ENCODE measurements around the gene SLC1A3.

SLC1A3 gene

DNA sequence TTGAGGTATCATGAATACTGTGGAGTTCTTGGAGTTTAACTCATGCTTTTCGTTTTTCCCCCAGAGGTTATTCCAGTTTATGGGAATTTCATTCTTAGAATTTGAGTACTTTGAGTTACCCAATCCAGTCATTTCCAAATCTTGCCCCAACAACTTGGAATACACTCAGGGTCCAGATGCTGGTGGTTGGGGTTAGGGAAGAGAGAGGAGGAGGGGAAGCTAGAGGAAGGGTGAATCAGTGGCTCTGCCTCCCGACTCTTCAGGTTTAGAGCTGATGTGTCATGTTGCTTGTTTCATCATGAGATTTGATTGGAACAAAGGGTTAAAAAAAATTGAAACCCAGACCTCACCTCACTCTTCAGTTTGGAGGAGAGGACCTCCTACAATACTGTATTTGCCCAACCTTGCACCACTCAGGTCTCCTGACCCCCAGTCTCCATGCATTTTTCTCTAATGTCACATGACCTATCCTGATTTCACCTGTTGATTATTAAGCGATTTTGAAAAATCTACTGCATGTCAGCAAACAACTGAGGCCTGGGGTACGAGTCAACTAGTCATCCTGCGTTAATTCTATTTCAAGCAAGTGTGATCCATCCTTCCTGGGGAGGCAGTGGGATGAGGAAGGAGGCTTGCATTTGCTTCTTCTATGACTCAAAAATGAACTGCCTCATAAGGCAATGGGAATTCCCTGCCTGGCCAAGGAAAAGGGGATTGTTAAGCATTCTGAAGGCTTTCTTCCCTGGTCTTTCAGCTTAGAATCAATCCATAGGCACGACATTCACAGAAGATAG, 6.2 kb upstream of the SLC1A3 start:
- DNase-seq (ENCODE audit: low read depth): peak; percentile 52

DNA sequence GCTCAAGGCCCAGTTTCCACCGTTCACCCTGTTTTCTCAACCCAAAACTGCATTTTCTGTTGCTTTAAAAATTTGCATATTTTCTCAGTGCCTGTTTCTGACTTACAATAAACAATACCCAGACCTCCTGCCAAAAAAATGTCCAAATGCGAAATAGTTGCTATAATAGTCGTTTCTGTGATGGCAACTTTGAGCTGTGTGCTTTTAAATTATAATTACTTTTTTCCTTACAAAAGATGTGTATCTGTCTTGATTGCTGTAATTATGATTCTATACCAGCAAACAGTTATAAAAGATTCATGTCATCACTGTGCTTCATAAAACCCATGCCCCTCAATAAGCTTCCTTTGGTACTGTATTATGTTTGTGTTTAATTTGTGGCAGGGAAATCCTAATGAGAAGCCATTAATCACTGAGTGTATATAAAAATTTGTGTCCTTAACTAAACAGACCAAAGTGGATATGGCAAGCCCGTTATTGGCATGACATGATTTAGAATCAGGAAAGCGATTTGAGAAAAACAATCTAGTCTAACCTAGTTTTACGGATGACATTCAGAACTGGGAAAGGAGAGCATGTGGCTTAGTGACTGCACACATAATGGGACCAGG, 5.4 kb upstream of the SLC1A3 start:
- no peak for DNase-seq (ENCODE audit: low read depth)

DNA sequence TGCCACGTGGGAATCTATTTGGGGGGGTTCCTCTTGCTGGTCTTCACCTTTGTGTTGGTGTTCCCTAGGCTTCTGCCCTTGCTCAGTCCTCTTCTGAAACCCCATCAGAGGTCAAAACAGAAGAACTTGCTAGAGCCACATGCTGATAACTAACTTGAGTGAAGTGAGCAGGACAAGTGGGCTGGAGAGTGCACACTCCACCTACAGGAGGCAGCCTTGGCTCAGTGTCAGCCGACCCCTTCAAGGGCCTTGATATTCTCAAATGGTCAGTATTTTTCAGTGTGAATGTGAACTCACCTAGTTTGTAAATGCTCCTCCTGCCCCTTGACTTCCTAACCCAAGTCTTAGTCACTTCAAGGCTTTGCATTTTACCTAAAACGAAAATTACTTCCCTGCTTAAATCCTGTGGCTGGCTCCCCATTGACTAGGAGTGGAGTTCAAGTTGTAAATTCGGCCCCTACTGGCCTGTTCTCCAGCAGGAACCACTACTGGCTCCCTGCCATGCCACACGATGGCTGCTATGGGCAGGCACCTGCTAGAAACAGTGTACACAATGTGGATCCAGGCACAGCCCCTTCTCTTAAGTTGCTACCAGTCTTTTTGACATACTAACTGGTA, 3.6 kb upstream of the SLC1A3 start:
- DNase-seq (ENCODE audit: low read depth): peak; percentile 21

DNA sequence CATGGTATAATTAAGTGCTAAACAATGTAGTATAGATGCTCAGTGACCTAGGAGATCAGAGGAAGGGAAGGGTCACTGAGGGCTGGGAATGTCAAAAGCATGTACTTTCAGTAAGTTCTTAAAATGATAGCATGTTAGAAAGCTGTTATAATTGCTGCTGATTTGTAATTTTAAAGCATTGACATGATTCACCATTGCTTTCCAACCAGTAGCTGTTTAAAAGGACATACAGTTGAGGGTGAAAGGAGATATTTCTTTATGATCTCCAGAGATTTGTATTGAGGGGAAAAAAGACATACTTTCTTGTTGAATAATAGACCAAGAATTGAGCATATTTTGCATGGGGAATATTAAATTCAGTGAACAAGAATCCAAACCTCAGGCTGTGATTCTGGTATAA, 1.2 kb upstream of the SLC1A3 start:
- DNase-seq (ENCODE audit: low read depth): no peak

DNA sequence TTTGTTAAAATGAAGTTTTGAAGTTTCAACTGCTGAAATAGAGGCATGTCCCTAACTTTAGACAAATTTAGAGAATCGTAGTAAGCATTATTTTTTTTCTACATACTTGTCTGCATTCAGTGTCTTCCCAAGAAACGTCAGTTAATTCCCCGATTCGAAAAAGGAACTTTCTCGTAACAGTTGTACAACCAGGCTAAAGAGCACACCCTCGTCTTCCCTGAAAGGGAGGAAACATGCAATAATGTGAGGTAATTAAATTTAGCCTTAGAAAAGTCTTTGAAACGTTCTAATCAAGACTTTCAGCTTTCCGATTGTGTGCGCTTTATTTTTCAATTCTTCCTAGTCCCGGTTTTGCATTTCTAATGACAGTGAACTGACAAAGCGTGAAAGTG, 374 bp upstream of the SLC1A3 start:
- no peak for DNase-seq (ENCODE audit: low read depth)

DNA sequence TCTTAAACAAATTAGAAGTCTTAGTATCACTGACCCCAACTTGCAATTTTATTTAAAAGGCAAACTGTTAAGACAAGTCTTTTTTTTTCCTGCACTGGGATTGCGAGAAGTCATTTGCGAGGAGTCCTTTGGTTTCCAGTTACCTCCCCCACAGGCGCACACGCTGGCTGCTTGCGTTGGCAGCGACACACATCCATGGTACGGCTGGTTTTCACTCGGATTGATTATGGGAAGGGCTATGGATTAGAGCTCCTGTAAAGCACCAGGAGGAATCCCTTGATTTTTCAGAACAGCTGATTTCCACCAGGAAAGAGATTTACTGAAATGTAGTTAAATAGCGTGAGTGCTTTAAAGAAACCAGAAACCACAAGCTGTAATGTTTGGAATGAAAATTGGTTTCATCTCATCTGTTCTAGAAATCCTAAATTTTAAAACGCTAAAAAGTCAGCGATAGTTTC, 737 bp downstream of the SLC1A3 start:
- DNase-seq (ENCODE audit: low read depth): no peak

DNA sequence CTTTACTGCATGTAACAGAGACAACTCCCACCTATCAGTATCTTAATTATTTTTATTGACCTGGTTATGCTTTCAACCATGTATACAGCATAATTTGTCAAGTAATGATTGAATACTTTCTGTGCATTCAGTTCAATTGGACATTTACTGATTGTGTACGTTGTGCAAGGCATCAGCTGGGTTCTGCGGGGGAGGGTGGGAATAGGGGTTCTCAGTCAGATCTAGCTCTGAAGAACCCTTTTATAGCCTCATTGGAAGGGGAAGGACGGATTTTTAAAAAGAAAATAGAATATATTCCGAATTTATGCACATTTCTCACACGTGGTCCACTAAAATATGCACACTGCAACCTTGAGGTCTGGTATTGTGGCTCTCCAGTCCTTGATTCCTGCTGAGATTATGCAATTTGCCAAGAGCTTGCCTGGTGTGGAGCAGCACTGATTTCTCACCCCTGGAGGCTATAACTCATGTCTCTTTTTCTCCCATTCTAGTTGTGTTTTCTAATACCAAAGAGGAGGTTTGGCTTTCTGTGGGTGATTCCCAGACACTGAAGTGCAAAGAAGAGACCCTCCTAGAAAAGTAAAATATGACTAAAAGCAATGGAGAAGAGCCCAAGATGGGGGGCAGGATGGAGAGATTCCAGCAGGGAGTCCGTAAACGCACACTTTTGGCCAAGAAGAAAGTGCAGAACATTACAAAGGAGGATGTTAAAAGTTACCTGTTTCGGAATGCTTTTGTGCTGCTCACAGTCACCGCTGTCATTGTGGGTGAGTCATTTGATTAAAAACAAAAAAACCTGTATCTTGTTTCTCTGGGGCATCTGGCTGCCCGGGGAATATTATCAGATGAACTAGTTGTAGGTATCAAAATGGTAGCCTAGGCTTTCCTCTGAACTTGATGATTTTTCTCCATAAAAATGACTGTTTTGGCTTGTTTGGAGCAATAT, 1.7 kb downstream of the SLC1A3 start:
- DNase-seq (ENCODE audit: low read depth): peak; percentile 89

DNA sequence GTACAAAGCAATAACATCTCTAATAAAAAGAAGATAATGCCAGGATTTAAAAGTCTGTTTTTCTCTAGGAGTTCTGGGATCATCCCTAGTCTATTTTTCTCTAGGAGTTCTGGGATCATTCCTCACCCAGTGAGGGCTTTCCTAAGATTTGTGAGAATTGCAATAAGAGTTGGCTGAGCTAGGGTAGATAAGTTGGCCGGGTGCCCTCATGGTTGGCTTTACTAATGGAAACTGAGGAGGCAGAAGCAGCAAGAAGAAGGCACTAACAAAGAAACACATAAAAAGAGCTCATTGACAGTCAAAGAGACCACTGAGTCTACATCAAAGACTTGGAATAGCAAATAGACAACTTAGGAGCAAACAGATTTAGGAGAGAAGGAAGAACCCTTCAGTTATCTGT, 4.2 kb downstream of the SLC1A3 start:
- DNase-seq (ENCODE audit: low read depth): no peak

DNA sequence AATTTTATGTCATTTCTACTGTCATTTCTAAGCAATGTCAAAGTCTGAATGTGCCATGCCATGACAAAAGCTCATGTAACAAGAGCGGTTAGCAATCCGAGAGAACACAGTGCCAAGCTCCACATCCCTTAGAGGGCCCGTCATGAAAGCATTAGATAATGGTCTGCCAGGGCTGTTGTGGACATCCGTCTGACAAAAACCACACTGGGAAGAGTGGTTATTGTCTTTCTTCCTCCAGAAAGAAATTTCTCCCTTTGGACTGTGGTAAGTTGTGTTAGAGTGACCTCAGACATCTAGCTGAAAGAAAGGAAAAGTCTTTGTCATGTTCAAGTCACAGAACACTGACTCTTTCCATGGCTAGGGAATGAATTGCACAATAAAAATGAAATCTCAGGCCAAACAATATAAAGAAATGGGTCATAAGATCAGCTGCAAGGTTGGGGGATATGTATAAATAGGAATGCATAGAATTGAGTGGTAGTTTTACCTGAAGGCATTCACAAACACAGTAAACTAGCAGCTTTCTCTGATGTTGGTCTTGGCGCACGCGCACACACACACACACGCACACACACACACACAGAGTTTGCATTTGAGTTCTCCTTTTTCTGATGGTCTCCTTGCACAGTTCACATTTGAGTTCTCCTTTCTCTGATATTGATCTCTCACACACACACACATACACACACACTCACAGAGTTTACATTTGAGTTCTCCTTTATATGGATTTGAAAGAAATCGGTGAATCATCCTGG, 5.3 kb downstream of the SLC1A3 start:
- DNase-seq (ENCODE audit: low read depth): no peak

DNA sequence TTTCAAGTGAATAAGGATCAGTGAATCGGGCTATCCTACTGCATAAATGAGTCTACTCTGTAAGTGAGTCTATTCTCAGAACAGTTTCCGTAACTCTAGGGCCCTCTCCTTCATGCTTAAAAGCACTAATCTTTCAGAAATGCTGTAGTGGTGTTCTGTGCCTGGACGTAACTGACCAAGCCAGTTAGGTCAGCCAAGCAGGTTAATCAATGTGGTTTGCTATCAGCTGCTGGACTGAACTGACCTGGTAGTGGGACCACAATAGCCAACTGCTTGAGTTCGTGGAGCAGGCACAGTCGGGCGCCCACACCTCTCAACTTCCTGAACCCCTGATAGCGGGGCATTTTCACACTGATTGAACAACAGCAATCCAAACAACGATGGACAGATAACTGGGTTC, 6.8 kb downstream of the SLC1A3 start:
- no peak for DNase-seq (ENCODE audit: low read depth)

DNA sequence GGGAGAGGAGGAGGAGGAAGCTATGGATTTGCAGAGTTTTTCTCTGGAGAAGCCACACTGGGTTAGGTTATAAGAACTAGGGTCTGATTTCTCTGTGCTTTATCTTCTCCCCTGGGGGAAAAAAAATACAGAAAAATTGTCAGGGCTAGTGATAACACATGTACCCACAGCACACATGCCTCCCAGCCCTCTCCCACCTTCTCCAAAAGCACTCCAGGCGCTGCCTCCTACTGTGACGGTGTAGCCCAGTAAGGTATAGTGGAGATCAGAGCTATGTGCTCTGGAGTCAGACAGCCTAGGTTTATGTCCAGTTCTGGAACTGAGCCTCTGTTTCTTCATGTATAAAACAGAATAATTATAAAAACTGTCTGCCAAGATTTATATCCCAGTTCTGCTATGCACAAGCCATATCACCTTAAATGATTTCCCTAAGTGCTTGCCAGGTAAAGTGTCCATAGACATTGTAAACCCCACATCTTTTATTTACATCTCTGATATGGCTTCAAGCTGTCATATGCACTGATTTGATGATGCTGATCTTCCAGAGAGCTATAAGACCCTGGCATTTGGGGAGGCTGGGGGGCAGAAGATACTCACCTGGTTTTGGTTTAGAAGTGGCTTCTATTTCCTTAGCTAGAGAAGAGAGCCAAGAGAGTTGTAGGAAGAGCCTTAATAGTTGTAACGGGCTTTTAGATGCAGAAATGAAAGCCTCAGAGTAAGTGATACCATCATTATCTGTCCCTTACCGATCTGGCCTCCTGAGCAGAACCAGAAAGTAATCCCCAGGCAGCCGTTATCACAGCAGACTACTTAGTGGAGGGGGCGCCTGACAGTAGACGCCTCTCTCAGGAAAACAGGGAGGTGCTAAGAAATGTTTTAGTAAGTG, 7.6 kb downstream of the SLC1A3 start:
- no peak for DNase-seq (ENCODE audit: low read depth)

DNA sequence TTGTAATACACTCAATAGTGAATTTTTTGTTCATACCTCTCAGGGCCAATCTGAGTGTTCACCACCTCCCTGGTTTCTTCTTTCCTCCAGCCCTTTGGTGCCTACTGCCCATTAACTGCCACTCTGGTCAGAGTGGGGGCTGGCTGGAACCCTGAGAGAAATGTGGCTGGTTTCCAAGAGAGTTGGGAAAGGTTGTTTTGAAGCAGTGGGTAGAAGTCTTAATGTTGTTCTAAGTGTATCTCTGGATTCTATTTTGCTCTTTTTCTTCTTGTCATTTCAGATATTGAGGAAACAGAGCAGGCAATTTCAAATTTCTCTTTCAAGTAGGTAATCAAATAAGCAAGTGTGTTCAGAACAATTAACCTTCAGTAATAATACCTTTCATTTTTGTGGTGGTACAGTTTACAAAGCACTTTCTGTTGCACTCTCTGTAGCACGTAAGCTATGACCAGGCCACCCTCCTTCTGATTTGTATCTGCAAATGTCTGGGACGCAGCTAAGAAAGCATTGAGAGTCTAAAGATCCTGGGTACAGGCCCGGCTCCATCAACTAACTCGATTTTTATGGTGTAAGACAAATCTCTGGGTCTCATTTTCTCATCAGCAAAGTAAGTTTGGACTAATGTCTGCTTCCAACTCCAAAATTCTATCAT, 8.4 kb downstream of the SLC1A3 start:
- DNase-seq (ENCODE audit: low read depth): peak; percentile 64

DNA sequence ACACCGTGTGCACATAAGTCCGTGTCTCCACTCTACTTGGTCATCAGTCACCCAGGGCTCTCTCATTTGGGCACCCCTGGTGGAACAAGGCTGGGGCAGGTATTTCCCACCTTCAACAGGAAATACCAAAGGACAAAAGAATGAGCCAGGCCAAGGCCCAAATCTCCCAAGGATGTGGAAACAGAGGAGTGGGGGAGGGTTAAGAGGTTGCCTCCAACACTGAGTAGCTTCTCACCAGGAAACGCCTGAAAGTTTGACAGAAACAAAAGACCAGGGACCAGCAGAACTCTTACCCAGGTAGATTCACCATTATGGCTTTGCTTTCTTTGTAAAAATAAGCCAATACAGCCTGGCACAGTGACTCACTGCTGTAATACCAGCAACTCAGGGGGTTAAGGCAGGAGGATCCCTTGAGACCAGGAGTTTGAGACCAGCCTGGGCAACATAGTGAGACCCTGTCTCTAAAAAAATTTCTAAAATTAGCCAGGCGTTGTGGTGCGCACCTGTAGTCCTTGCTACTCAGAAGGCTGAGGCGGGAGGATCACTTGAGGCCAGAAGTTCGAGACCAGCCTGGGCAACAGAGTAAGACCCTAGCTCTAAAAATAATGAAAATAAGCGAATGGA, 12.7 kb downstream of the SLC1A3 start:
- no peak for DNase-seq (ENCODE audit: low read depth)

DNA sequence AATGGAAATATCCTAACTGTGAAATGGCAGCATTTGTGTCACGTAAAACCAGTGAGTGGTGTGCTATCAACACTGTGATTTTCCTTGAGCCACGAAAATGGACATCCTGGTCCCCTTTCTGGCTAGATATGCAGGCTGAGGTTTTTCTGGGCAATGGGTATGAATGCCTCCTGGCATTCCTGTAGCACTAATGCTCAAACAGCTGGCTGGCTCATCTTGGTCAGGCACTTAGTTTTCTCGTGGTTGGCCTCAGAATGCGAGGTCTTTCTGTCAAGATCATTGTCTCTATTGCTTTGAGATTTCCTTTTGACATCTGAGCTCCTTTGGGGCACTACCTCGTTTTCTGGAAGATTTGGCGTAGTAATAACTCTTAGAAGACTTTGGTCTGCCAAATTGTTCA, 15.6 kb downstream of the SLC1A3 start:
- no peak for DNase-seq (ENCODE audit: low read depth)

DNA sequence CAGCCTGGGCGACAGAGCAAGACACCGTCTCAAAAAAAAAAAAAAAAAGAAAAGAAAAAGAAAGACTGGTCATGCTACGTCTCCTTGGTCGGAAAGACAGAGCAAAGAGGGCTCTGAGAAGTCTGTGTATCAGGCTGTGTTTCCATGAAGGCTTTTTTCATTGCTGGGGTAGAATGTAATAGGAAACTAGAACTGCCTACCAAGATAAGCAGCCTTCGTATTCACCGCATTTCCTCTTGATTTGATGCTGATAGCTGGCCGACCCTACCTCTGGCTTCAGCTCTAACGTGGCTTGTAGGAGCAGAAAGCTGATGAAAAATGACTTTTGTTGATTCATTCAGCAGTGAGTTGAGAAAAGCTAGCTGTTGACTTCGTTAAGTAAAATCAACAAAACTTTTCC, 17.4 kb downstream of the SLC1A3 start:
- no peak for DNase-seq (ENCODE audit: low read depth)

DNA sequence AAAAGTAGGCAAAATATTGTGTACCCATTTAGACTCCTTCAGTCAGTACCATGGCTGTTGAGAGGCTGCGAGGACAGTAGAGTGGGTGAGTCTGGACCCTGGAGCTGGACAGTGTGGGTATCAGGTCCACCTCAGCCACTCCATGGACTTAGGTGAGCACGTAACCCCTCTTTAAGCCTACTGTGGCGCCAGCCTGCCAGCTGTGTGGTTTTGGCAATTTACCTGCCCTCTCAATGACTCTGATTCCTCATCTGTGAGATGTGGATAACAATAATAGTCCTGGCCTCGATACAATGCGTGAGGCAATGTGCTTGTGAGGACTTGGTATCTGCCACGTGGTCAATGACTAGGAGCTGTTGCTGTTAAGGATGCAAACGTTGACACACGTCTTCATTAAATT, 17.9 kb downstream of the SLC1A3 start:
- DNase-seq (ENCODE audit: low read depth): no peak

DNA sequence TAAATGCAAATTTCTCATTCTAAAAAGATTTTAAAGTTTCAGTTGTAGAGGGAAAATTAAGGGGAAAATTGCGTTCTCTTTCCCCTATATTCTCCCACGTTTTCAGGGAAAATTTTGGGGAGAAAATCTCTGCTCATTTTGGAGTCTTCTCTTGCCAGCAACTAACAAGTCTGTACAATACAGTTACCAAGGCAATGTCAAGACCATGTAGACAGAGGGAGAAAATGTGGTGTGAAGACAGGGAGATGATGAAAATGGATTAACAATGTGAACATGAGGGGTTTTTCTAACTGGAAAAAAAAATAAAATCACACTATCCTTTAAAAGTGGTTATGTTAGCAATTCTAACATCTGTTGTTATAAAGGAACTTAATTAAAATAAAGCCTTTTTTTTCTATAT, 22.3 kb downstream of the SLC1A3 start:
- DNase-seq (ENCODE audit: low read depth): no peak

DNA sequence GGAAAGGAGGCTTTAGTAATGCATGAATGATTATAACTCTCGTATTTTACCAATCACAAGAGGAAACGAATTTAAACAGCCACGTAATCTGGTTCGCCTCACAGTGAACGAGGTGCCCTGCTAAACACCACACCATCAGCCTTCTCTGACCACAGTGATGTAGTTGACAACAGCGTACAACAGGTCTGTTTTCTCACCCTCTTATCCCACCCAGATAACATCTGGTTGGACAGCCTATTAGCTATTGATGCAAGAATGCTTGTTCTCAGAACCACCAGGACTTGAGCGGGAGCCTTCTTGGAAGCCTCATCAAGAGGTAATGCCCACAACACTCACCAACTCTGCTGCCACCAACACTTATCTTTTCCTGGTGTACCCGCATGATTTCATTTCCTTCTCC, 23.3 kb downstream of the SLC1A3 start:
- DNase-seq (ENCODE audit: low read depth): no peak

All from amniotic epithelial cell (primary cell).